ENCODE data around the gene MICAL2.
A peak's percentile ranks its signal among the peaks of the same experiment; 100 is the strongest.

The MICAL2 gene

DNA sequence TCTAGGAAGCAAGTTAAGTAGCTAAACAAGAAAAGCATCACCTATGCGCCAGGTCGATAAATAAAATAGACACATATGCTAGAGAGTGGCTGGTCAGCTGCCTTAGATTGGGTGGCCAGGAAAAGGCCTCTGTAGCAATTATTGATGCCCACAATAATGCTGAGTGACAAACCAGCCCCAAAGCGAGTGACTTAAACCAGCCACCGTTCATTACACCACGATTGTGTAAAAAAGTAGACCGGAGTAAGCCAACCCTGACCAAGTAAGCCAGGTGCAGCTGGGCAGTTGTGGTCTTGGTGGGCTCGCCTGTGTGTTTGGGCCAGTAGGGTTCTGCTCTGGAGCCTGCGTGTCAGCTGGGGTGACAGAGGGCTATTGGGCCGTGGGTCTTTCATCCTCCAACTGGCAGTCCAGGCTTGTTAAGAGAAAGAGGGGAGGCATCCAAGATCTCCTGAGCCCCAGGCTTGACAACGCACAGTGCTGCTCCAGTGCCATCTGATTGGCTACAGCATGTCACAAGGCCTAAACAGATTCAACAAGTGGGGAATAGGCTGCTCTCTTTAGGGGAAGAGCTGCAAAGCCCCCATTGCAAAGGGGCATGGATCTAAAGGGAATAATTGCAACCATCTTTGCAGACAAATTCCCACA is 166.6 kb downstream of the MICAL2 start:
- DNase-seq, result no peak

DNA sequence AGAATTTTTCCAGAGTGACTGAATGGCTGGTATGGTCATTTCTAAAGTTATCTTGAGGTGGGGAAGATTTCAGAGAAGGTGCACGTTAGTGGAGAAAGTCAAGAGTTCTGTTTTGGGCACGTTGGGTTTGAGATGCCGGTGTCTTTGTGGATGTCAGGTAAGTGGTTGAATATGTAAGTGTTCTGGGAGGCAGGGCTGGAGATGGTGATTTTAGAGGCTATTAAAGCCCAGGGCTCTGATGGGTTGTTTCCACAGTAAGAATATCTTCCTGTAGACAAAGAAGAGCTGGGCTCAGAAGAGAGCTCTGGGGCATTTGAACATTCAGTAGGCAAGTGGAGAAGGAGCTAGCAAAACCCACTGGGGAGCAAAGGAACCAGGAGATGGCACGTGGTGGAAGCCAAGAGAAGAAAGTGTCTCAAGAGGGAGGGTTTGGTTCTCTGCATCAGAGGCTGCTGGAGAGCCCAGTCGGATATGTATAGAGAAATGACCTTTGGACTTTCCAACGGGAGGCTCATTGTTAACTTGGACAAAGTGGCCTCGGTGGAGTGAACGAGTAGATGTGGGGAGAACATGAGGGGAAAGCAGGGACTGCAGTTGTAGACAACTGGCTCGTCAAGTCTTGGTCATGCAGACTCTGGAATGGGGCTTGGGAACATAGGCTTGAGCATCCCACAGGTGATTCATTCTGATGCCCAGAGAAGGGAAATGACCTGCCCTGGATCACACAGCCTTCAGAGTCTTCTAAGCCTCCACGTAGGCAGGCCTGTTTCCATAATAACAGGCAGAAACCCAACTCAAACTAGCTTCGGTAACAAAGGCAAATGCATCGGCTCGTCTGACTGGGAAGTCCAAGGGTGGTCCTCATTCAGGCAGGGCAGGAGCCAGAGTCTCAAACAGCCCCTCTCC is 168.6 kb downstream of the MICAL2 start:
- DNase-seq, result no peak

DNA sequence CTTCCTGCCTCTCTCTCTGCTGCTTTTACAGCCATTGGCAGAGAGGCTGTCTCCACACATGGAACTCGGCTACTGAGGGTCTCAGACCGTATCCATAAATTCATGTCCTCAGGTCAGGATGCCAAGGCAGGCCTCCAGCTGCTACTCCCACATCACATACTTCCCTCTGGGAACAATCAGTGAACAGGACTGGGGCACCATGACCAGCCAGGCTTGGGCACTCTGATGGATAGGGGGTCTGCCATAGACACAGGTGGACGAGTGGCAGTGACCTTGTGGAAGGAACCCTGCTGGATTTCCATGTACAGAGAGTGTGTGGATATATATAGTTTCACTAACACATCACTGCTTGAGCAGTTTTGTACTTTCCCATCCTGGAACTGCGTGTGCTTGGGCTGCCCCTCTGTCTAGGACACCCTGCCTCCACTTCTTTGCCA is 169.3 kb downstream of the MICAL2 start:
- no peak for DNase-seq

DNA sequence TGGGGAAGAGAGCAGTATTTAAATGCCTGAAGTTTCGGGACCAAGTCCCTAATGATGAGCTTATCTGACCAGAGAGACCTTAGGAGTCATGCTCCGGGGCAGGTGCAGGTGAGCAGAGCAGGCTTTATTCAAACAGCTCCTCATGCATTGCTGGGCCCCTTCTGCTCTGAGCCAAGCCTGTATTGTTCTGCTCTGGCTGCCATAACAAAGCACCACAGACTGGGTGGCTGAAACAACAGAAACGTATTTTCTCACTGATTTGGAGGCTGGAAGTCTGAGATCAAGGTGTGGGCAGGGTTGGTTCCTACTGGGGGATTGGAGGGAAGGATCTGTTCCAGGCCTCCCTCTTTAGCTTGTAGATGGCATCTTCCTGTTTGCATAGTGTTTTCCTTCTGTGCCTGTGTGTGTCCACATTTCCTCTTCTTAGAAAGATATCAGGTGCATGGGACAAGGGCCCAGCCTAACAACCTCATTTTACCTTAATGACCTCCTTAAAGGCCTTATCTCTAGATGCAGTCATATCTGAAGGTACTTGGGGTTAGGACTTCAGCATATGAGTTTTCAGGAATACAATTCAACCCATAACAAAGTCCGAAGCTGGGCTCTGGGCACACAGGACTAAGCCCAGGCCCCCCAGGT is 169.9 kb downstream of the MICAL2 start:
- no peak for DNase-seq

DNA sequence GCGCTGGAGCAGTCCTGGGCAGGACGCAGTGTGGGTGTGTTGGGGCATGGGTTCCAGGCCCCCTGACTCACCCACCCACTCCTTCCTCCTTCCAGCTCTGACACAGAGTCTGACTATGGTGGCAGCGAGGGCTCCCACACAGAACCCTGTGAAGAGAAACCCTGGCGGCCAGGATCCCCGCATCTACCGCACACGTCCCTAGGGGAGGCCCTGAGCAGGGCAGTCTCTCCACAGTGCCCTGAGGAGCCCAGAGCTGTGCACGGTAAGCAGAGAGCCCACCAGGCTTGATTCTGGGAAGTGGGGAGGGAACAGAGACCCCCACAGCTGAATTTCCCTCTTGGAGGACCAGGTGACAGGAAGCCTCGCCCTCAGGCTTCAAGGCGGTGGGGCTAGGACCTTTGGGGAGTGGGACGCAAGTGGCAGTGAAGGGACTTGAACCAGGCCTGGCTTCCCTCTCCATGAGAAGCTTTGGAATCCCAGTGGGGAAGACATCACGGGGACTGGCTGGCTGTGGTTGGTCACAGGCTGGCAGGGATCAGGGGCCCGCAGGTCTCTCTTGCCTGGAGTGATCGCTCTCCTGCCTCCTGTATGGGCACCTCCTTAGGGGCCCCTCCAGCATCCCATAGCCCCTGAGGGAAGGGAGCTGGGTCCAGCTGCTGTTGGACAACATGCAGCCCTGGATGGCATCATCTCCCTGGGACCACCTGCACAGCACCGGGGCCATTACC is 170.6 kb downstream of the MICAL2 start:
- no peak for DNase-seq

DNA sequence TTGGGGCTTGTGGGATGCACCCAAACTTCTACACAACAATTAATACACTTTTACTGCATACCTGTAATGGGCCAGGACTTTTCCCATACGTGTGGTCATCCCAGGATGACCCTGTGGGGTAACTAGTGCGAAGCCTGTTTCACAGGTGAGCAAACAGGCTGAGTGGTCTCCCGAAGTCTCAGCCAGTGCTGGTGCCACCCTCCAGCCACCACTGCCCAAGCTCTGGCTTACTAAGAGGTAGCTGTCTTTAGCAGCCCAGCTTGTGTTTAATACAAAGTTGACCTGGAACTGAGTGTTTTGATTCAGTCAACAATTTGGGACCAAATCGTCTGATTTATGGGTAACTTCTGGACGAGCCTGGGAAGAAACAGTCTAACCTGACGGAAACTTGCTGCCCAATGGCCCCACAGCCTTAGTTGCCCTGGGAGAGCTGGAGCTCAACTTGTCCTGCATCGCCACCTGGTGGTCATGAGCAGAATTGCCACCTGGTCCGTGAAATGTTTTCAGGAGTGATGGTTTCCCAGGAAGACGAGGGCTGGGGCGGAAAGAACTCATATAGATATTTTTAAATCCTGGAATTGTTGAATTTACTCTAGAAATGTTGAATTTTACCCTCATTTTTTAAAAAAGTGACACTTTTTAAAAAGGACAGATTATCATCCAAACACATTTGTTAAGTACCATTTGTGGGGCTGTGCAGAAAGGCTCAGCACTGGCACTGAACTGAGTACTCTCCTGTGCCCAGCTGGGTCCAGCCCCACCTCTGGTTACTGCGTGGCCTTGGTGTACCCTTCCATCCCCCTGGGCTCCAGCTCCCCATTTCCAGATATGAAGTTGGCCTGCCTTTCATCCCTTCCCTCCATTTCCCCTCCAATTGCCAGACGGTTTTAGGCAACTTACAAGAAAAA is 171.4 kb downstream of the MICAL2 start:
- peak in 1 of 2 experiments; percentile 78 for DNase-seq

DNA sequence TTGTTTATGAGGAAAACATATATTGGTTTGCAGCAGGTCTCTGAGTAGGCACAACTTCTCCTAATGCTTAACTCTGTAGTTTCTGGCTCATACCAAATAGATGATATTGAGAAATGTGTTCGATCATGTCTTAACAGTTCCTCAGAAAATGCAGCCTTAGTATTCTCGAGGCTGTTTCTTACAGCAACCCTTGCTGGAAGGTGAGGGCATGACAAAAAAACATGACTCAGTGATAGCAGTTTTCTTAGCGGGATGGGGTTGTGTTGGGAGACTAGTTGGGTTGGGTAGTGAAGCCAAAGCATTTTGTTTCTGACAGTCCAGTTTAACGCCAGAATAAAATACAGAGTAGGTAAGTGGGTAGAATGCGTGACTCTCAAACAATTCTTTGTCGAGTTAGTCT is 172.3 kb downstream of the MICAL2 start:
- DNase-seq, result no peak

DNA sequence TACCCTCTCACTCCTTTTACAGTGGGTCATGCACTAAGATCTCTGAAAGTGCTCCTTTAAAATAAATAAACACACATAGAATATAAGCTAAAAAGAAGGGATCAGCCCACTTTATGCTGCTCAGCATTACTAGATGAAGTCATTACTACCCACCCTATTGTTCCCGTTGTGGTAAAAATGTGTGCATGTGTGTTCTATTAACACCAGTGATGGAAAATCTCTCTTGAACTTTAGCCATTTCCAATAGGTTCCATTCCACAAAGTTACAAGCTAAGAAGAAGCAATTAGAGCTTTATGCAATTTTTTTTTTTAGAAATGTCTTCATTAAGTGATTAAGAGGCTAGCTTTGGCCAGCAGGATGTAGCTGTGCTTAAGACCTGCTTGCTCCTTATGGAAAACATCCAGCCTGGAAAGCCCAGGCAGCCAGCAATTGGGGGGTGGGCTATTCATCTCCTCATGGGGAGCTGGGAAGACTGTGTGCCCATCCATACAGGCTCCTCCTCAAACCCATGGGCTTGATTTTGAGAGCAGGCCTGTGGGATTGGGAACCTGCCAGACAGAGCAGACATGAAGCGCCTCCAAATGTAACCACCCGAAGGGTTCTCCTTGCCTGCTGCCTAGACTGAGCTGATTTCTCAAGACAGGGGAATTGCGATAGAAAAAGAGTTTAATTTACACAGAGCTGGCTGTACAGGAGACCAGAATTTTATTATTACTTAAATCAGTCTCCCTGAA is 174.1 kb downstream of the MICAL2 start:
- no peak for DNase-seq

DNA sequence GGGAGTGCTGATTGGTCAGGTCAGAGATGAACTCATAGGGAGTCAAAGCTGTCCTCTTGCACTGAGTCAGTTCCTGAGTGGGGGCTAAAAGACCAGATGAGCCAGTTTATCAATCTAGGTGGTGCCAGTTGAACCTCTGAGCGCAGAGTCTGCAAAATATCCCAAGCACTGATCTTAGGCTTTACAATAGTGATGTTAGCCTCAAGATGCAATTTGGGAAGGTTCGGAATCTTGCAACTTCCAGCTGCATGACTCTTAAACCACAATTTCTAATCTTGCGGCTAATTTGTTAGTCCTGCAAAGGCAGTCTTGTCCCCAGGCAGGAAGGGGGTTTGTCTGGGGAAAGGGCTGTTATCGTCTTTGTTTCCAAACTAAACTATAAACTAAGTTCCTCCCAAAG is 174.7 kb downstream of the MICAL2 start:
- DNase-seq, result no peak

DNA sequence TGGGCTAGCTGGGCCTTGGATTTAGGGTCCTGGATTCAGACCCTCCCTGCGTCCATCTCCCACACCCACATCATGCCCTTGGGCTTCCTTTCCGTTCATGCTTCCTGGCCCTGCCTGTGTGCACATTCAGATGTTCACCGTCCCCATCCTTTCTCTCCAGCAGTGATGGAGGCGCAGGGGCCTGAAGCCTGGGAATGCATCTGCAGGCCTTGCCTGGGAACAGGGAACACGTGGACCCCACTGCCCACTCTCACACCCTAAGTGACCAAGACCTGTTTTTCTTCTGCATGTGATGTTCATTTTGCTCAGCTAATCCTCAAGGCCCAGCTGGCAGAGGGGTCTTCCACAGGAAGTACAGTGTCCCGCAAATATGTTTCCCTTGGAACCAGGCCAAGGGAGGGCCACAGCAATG is 175.4 kb downstream of the MICAL2 start:
- no peak for DNase-seq

DNA sequence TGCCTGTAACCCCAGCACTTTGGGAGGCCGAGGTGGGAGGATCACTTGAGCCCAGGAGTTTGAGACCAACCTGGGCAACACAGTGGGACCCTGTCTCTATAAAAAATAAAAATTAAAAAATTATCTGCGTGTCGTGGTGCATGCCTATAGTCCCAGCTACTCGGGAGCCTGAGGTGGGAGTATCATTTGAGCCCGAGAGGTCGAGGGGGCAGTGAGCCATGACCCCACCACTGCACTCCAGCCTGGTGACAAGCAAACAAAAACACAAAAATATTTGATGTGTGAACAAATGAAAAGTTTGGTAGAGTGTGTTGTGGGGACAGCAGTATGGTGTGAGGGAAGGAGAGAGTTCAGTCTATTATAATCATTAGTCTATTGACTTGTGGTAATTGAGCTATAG is 176.2 kb downstream of the MICAL2 start:
- no peak for DNase-seq

DNA sequence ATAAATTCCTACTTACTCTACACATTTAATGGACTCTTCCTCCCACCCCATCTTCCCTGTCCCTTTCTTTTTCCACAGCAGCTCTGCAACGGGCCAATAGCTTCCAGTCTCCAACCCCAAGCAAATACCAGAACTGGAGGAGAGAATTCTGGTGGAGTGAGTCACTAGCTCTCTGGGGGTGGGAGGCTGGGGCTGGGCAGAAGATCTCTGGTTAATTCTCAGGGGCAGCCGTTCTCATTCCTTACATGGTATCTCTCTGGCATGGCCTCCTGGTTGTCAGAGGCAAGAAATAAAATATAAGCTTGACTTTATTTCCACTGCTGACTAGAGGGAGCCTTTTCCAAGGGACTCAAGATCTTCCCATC is 176.6 kb downstream of the MICAL2 start:
- no peak for DNase-seq

DNA sequence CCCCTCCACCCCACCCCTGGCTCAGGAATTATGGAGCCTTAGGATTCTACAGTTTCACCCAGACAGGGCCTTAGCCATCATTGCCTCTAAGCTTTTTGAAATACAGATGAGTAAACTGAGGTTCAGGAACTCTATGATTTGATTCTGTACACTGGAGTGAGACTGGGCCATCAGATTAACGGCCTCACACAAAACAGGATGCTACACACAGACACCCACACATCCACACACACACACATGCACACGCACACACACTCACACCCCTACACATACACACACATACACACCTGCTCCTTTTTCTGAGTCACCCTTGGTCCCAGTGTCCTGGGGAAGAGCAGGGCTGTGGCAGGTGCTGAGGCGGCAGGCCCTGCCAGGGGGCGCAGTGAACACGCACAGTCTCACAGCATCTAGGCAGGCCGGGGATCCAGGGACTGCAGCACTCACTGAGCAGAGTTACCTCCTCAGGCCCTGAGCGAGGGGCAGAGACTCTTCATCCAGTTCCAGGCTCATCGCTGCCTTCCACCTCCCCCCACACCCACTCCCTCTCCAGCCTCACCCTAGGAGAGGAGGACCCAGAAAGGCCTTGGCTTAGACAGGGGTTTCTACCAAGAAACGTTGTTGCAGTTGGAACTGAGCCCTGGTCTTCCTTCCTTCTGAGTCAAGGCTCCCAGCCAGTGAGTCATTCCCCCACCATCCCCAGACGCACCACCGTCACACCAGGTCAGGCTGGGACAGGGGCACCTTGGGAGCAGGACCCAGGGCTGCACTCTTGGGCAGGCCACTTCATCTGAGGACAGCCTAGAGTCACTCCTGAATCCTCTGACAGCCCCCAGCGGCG is 177.2 kb downstream of the MICAL2 start:
- no peak for DNase-seq

DNA sequence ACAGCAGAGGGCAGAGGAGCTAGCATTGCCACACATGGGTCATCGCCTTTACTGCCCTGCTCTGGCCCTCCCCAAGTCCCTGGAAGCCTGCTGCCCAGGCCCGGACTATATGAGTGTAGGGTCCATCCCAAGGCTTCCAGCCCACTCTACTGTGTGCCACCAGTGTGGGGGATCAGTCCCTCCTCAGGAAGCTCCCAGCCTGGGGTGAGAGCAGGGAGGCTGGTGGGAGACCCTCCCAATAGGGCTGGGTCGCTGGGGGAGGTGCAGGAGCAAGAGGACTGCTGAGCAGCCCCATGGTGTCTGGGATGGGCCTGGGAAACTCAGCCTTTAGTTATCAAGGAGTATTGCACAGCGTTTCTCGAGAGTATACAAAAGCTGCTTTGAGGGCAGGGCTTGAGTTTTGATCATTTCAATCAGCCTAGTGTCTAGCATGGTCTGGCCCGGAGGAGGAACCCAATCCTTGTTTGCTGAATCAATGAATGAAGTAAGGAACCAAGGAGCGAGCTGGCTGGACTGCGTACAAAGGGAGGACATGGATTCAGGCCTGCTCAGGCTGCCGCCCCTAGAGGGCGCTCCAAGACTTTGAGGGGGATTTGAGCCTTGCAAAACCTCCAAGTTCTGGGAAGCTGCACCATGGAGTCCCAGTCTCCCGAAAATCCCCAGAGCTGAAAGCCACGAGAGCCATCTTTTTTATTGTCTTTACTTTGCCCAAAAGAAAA is 178.0 kb downstream of the MICAL2 start:
- no peak for DNase-seq

DNA sequence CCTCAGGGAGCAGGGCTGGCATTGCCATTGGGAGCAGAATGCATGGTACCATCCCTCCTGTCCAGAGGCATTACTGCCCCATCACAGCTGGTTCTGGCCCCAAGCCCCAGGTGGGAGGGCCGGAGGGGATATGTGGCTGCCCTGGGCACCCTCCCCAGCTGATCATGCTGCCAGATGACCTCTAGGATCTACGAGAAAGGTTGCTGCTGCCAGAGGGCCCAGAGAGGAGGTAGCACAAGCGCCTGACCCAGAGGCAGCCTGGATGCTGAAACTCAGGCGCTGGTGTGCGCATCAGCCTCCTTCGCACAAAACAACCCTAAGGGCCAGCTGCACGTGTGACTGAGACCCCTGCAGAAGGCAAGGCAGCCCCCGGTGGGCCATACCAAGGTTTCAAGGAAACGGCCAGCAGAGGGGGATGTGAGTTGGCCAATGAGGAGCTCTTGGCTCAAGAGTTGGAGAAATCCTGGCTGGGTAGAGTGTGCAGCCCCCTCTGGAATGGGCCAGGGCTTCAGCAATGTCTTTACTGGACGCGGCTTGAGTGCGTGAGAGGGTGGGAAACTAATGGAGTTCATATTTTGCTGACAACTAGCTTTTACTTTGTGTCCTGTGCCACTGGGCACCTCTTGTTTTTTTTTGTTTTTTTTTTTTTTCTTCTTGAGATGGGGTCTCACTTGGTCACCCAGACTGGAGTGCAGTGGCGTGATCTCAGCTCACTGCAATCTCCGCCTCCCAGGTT is 178.7 kb downstream of the MICAL2 start:
- no peak for DNase-seq

DNA sequence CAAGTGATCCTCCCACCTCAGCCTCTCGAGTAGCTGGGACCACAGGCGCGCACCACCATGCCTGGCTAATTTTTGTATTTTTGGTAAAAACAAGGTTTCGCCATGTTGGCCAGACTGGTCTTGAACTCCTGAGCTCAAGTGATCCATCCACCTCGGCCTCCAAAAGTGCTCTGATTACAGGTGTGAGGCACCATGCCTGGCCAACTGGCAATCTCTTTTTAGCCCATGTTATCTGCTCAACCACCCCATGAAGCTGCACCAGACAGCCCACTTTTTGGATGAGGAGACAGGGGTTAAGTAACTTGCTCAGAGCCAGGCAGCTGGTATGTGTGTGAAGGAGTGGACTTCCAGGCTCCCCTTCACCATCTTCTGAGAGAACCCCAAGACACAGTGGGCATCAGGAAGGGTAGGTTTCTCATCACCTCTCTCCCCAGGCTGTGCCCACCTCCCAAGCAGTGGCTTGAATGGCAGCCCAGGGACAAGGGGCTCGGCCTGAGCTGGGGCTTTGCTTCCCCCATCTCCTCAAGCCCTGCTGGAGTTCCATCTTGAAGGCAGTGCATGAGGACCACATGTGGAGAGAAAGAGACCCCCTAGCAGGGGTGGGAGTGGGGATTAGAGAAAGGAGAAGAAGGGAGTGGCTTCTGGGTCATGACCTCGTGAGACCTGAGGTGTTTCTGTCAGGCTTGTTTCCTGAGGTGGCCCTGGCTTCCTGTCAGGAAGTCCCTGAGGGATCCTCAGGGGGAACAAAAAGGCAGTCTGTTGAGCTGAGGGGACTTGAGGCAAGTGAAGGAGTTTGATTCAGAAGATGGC is 179.5 kb downstream of the MICAL2 start:
- DNase-seq, result no peak

DNA sequence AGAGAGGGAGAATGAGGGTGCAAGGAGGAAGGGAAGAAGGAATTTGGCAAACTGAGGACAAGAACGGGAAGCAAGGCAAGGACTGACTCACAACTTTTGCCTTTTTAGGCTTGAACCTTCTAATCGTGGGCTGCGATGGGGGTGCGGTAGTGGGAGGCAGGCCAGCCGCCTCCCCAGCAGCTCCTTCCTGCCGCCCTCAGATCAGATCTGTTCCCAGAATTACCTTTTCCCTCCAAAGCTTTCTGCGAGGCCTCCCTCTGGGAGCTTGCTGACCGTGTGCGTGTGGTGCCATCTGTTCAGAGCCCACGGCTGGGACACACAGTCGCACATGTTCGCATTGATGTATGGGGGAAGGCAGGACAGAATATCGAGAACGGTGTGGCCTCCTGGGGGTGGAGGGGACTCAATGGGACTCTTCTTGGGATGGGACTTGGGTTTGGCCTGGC is 180.1 kb downstream of the MICAL2 start:
- no peak for DNase-seq

DNA sequence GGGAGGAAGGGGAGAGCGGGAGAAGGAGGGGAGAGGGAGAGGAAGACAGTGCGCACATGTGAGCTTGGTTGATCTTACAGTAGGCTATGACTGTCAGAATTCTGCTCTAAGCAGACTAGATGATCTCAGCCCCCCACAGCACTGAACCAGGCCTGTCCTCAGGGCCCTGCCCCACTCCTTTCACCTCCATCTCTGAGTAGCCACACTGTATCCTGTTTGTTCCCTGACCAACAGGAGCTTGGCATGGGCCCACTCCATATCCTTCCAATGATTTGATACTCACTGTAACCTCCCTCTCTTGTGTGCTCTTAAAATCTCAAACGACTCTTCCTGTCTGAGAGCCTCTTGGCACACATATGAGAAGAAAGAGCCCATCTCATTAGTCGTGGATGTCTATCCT is 180.9 kb downstream of the MICAL2 start:
- no peak for DNase-seq
